Panc1 (cell line): ENCODE results near the gene LRRC3B. TPM values are rescaled to one million over a fixed set of nuclear protein-coding genes. Genes with fewer than 3 reads are reported as not detected.

Source experiments
- ATAC-seq: fragments of 200-7000 bp; cut with Tn5 transposase; 2 replicates; pipeline ENCODE4 v1.9.1; 2020; ENCODE audit warnings: mild to moderate bottlenecking, moderate library complexity
- BruUV-seq: library from RNA; stranded (reverse); fragments of 400-500 nt; replicated peaks from 2 replicates; lab custom pipeline; 2021; lab: Mats Ljungman, UMichigan
- CTCF ChIA-PET: fragments of 300-600 bp; sonication (Branson Sonifier 250); formaldehyde crosslinking; loops from one replicate; lab custom pipeline; 2022; ENCODE audit warnings: antibody characterized with exemption; lab: Charles Lee
- POLR2A ChIA-PET: fragments of 300-600 bp; sonication (Branson Sonifier 250); formaldehyde crosslinking; loops from one replicate; lab custom pipeline; 2022; ENCODE audit warnings: antibody characterized with exemption; lab: Charles Lee
- DNase-seq: peaks from one replicate; pipeline ENCODE4 v3.0.0-alpha.2; 2010; ENCODE audit warnings: low read depth, low spot score
- H3K27ac ChIP-seq: 2 replicates; pipeline ENCODE4 v1.5.1; 2011; ENCODE audit warnings: mild to moderate bottlenecking, low read length, inconsistent platforms
- H3K27me3 ChIP-seq: fragments of 200-500 bp; sonication (Bioruptor generic); 2 replicates; pipeline ENCODE4 v1.6.0; 2014; ENCODE audit warnings: low read length, inconsistent platforms; ENCODE audit not compliant: control insufficient read depth, insufficient read depth
- H3K36me3 ChIP-seq: fragments of 200-500 bp; sonication (Bioruptor generic); 2 replicates; pipeline ENCODE4 v1.5.1; 2014; ENCODE audit warnings: inconsistent platforms, mild to moderate bottlenecking, low read length, moderate library complexity; ENCODE audit not compliant: control insufficient read depth, insufficient read depth
- H3K4me1 ChIP-seq: 2 replicates; pipeline ENCODE4 v1.5.1; 2011; ENCODE audit warnings: inconsistent platforms, mild to moderate bottlenecking, low read length, moderate library complexity; ENCODE audit not compliant: control insufficient read depth, insufficient read depth
- H3K4me3 ChIP-seq, 2 experiments: 2 replicates each; pipeline ENCODE4 v1.5.1; 2011 to 2012; ENCODE audit warnings: low read depth in 2 of 2, low read length in 2 of 2, mild to moderate bottlenecking in 2 of 2, inconsistent platforms in 1 of 2, moderate library complexity in 1 of 2
- H3K9me3 ChIP-seq: fragments of 200-500 bp; sonication (Bioruptor generic); 2 replicates; pipeline ENCODE4 v1.5.1; 2014; ENCODE audit warnings: low read depth, mild to moderate bottlenecking, inconsistent platforms, low read length, moderate library complexity; ENCODE audit not compliant: control insufficient read depth, insufficient read depth
- POLR2AphosphoS5 ChIP-seq: IDR thresholded peaks from 2 replicates; pipeline ENCODE4 v1.6.1; 2012; ENCODE audit warnings: mild to moderate bottlenecking, low read depth, low read length, moderate library complexity
- SIN3A ChIP-seq: IDR thresholded peaks from 2 replicates; pipeline ENCODE4 v1.6.1; 2012; ENCODE audit warnings: low read depth, mild to moderate bottlenecking, low read length, moderate library complexity, borderline replicate concordance; ENCODE audit not compliant: insufficient read depth
- TCF7L2 ChIP-seq: IDR thresholded peaks from 2 replicates; pipeline ENCODE4 v1.6.1; 2011; ENCODE audit warnings: mild to moderate bottlenecking, low read depth, low read length, inconsistent platforms
- in situ Hi-C: cut with HindIII; loops from 2 replicates; pipeline ENCODE4 v1.10.0; 2016; ENCODE audit warnings: low sequenced_read_pairs, low pct_unique_long_range_greater_than_20kb
- intact Hi-C: fragments of 100-400 bp; cut with micrococcal nuclease; formaldehyde crosslinking; loops from one replicate; pipeline ENCODE4 v1.10.0; 2022; ENCODE audit not compliant: unreplicated experiment
- total RNA-seq: library from RNA; stranded (reverse); gene quantifications from one replicate; pipeline ENCODE4 v1.2.1, GENCODE V29; 2021; ENCODE audit not compliant: unreplicated experiment
- TF ChIP-seq, protein P1 (sequence below), 2 experiments: IDR thresholded peaks; 2 replicates each; pipeline ENCODE4 v1.6.1; 2011 to 2012; ENCODE audit warnings: low read depth in 2 of 2, control low read depth in 1 of 2, low read length in 1 of 2, mild to moderate bottlenecking in 1 of 2, moderate library complexity in 1 of 2; ENCODE audit not compliant: insufficient read depth in 1 of 2
- TF ChIP-seq, protein P2 (sequence below): fragments of 450-650 bp; IDR thresholded peaks from 2 replicates; pipeline ENCODE4 v1.5.1; 2017; ENCODE audit warnings: mild to moderate bottlenecking

LRRC3B gene
- total RNA-seq, 1 experiment from 2014 or later: not detected

DNA sequence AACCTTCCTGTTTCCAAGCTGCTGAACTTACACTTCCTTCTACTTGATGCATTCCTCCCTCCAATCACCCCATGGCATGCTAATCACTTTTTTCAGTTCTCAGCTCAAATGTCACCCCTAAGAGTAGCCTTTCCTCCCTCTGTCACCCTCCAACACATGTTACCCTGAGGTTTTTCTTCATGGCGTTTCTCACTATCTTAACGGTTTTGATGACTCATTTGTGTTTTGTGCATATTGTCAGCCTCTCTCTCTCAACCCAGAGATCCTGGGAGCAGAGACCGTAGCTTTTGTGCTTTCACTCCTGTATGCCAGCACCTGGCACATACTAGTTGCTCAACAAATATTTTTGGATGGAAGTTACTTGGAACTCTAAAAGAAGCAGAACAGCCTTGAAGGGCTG lies 24.5 kb downstream of the LRRC3B start:
- Histone ChIP-seq H3K4me1 (no peaks in the 10 kb centered on the region), H3K36me3 (no peaks in the 10 kb centered on the region), H3K4me3 (no peak overlapping the region), H3K27ac (no peak overlapping the region), H3K9me3 (no peaks in the 10 kb centered on the region), H3K27me3 (no peaks in the 10 kb centered on the region)
- ChIA-PET CTCF (no interaction called here), POLR2A (no interaction called here)
- in situ Hi-C loops: no loop called here
- TF ChIP-seq, protein P1, sequence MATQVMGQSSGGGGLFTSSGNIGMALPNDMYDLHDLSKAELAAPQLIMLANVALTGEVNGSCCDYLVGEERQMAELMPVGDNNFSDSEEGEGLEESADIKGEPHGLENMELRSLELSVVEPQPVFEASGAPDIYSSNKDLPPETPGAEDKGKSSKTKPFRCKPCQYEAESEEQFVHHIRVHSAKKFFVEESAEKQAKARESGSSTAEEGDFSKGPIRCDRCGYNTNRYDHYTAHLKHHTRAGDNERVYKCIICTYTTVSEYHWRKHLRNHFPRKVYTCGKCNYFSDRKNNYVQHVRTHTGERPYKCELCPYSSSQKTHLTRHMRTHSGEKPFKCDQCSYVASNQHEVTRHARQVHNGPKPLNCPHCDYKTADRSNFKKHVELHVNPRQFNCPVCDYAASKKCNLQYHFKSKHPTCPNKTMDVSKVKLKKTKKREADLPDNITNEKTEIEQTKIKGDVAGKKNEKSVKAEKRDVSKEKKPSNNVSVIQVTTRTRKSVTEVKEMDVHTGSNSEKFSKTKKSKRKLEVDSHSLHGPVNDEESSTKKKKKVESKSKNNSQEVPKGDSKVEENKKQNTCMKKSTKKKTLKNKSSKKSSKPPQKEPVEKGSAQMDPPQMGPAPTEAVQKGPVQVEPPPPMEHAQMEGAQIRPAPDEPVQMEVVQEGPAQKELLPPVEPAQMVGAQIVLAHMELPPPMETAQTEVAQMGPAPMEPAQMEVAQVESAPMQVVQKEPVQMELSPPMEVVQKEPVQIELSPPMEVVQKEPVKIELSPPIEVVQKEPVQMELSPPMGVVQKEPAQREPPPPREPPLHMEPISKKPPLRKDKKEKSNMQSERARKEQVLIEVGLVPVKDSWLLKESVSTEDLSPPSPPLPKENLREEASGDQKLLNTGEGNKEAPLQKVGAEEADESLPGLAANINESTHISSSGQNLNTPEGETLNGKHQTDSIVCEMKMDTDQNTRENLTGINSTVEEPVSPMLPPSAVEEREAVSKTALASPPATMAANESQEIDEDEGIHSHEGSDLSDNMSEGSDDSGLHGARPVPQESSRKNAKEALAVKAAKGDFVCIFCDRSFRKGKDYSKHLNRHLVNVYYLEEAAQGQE (IDR thresholded peaks at IDR 0.05; ENCODE audit: insufficient read depth in 1 of 2, low read depth in 2 of 2, low read length in 1 of 2): no peak
- TF ChIP-seq SIN3A (no peak), POLR2AphosphoS5 (no peak), TCF7L2 (no peak)
- TF ChIP-seq, protein P2, sequence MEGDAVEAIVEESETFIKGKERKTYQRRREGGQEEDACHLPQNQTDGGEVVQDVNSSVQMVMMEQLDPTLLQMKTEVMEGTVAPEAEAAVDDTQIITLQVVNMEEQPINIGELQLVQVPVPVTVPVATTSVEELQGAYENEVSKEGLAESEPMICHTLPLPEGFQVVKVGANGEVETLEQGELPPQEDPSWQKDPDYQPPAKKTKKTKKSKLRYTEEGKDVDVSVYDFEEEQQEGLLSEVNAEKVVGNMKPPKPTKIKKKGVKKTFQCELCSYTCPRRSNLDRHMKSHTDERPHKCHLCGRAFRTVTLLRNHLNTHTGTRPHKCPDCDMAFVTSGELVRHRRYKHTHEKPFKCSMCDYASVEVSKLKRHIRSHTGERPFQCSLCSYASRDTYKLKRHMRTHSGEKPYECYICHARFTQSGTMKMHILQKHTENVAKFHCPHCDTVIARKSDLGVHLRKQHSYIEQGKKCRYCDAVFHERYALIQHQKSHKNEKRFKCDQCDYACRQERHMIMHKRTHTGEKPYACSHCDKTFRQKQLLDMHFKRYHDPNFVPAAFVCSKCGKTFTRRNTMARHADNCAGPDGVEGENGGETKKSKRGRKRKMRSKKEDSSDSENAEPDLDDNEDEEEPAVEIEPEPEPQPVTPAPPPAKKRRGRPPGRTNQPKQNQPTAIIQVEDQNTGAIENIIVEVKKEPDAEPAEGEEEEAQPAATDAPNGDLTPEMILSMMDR: no peak
- intact Hi-C loops: no loop called here
- no peak for ATAC-seq
- no TSS peak for BruUV-seq
- no peak for DNase-seq

DNA sequence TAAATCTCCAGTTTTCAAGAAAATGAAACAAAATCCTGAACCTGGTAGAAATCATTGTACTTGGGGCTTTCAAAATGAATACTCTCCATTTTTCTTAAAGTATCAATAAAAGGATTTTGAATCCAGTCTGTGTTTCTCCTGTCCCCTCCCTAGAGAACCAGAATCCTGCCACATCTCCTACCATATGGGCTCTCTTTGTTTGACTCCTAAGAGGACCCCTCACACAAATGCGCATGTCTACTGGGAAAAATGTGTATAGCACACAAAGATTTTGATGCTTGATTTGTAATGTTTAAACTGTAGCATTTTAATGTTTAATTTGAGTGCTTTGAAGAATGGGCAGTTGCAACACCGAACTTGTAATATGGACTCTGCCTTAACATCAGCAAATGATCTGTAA lies 25.9 kb downstream of the LRRC3B start:
- BruUV-seq: no TSS peak
- TF ChIP-seq POLR2AphosphoS5: no peak
- TF ChIP-seq, protein P2: no peak
- TF ChIP-seq, protein P1 (IDR thresholded peaks at IDR 0.05; ENCODE audit: insufficient read depth in 1 of 2, low read depth in 2 of 2, low read length in 1 of 2): no peak
- intact Hi-C loops (no loop called here), in situ Hi-C loops (no loop called here)
- H3K27ac ChIP-seq: no peak overlapping the region
- ChIA-PET CTCF (no interaction called here), POLR2A (no interaction called here)
- H3K36me3 ChIP-seq: no peaks in the 10 kb centered on the region
- ATAC-seq: no peak
- no peak for DNase-seq
- no peaks in the 10 kb centered on the region for H3K4me1 ChIP-seq
- H3K9me3 ChIP-seq: no peaks in the 10 kb centered on the region
- H3K27me3 ChIP-seq: no peaks in the 10 kb centered on the region
- no peak overlapping the region for H3K4me3 ChIP-seq
